ENCODE measurements around the gene CTLA4. TPM values are rescaled to one million over a fixed set of nuclear protein-coding genes. Genes with fewer than 3 reads are reported as not detected.

The CTLA4 gene
- total and polyA plus RNA-seq, 2 experiments from 2014 or later: not detected

DNA sequence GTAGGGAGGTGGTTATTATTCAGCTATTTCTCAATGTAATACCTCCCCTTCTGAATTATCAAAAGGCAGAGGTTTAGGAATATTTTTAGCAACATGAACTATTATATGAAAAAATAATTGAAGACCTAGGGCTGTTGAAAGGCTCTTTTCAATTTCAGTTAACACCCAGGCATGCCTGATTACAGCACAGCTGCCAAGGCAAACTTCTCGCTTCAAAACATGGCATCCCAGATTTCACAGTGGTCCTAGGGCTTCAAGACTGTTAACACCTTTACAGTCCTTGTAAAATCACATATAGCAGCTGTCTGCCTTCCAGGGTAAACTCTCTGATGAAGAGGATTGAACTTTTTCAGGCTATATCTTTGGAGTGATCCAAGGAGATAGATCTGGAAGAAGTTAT is 23.2 kb downstream of the CTLA4 start:
- Histone ChIP-seq H3K27me3 (ENCODE audit: insufficient read depth) (no peaks in the 10 kb centered on the region), H3K79me2 (replicated peaks; ENCODE audit: insufficient read depth) (no peaks in the 10 kb centered on the region), H3K9me2 (ENCODE audit: insufficient read depth) (peaks cover 20% of the 10 kb centered on the region), H4K20me1 (replicated peaks; ENCODE audit: insufficient read depth) (no peaks in the 10 kb centered on the region), H3K4me2 (no peak overlapping the region), H3K4me1 (ENCODE audit: insufficient read depth) (no peaks in the 10 kb centered on the region), H3K36me3 (ENCODE audit: insufficient read depth) (no peaks in the 10 kb centered on the region), H3F3A (replicated peaks; ENCODE audit: low read depth) (no peaks in the 10 kb centered on the region), H3K4me3 (no peak overlapping the region), H3K27ac (ENCODE audit: low read depth) (no peak overlapping the region), H2AFZ (no peak overlapping the region)
- no peak for TF ChIP-seq ZNF114 (CRISPR knock-in tag; IDR thresholded peaks at IDR 0.05)
- TF ChIP-seq CREB1 (CRISPR knock-in tag; IDR thresholded peaks at IDR 0.05; ENCODE audit: low read depth): no peak
- TF ChIP-seq, protein P1, sequence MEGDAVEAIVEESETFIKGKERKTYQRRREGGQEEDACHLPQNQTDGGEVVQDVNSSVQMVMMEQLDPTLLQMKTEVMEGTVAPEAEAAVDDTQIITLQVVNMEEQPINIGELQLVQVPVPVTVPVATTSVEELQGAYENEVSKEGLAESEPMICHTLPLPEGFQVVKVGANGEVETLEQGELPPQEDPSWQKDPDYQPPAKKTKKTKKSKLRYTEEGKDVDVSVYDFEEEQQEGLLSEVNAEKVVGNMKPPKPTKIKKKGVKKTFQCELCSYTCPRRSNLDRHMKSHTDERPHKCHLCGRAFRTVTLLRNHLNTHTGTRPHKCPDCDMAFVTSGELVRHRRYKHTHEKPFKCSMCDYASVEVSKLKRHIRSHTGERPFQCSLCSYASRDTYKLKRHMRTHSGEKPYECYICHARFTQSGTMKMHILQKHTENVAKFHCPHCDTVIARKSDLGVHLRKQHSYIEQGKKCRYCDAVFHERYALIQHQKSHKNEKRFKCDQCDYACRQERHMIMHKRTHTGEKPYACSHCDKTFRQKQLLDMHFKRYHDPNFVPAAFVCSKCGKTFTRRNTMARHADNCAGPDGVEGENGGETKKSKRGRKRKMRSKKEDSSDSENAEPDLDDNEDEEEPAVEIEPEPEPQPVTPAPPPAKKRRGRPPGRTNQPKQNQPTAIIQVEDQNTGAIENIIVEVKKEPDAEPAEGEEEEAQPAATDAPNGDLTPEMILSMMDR (conservative IDR thresholded peaks at IDR 0.05; ENCODE audit: low read depth in 2 of 2): no peak
- TF ChIP-seq EZH2phosphoT487 (IDR thresholded peaks at IDR 0.05; ENCODE audit: unreplicated experiment): no peak
- no peak for TF ChIP-seq POLR2AphosphoS5 (IDR thresholded peaks at IDR 0.05; ENCODE audit: low read depth)
- TF ChIP-seq JUNB (IDR thresholded peaks at IDR 0.05; ENCODE audit: unreplicated experiment): no peak
- no peak for TF ChIP-seq ETS1 (IDR thresholded peaks at IDR 0.05)
- TF ChIP-seq REST (IDR thresholded peaks at IDR 0.05; ENCODE audit: unreplicated experiment): no peak
- TF ChIP-seq, protein P2, sequence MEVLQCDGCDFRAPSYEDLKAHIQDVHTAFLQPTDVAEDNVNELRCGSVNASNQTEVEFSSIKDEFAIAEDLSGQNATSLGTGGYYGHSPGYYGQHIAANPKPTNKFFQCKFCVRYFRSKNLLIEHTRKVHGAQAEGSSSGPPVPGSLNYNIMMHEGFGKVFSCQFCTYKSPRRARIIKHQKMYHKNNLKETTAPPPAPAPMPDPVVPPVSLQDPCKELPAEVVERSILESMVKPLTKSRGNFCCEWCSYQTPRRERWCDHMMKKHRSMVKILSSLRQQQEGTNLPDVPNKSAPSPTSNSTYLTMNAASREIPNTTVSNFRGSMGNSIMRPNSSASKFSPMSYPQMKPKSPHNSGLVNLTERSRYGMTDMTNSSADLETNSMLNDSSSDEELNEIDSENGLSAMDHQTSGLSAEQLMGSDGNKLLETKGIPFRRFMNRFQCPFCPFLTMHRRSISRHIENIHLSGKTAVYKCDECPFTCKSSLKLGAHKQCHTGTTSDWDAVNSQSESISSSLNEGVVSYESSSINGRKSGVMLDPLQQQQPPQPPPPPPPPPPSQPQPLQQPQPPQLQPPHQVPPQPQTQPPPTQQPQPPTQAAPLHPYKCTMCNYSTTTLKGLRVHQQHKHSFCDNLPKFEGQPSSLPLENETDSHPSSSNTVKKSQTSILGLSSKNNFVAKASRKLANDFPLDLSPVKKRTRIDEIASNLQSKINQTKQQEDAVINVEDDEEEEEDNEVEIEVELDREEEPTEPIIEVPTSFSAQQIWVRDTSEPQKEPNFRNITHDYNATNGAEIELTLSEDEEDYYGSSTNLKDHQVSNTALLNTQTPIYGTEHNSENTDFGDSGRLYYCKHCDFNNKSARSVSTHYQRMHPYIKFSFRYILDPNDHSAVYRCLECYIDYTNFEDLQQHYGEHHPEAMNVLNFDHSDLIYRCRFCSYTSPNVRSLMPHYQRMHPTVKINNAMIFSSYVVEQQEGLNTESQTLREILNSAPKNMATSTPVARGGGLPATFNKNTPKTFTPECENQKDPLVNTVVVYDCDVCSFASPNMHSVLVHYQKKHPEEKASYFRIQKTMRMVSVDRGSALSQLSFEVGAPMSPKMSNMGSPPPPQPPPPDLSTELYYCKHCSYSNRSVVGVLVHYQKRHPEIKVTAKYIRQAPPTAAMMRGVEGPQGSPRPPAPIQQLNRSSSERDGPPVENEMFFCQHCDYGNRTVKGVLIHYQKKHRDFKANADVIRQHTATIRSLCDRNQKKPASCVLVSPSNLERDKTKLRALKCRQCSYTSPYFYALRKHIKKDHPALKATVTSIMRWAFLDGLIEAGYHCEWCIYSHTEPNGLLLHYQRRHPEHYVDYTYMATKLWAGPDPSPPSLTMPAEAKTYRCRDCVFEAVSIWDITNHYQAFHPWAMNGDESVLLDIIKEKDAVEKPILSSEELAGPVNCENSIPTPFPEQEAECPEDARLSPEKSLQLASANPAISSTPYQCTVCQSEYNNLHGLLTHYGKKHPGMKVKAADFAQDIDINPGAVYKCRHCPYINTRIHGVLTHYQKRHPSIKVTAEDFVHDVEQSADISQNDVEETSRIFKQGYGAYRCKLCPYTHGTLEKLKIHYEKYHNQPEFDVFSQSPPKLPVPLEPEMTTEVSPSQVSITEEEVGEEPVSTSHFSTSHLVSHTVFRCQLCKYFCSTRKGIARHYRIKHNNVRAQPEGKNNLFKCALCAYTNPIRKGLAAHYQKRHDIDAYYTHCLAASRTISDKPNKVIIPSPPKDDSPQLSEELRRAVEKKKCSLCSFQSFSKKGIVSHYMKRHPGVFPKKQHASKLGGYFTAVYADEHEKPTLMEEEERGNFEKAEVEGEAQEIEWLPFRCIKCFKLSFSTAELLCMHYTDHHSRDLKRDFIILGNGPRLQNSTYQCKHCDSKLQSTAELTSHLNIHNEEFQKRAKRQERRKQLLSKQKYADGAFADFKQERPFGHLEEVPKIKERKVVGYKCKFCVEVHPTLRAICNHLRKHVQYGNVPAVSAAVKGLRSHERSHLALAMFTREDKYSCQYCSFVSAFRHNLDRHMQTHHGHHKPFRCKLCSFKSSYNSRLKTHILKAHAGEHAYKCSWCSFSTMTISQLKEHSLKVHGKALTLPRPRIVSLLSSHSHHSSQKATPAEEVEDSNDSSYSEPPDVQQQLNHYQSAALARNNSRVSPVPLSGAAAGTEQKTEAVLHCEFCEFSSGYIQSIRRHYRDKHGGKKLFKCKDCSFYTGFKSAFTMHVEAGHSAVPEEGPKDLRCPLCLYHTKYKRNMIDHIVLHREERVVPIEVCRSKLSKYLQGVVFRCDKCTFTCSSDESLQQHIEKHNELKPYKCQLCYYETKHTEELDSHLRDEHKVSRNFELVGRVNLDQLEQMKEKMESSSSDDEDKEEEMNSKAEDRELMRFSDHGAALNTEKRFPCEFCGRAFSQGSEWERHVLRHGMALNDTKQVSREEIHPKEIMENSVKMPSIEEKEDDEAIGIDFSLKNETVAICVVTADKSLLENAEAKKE (CRISPR knock-in tag; IDR thresholded peaks at IDR 0.05): no peak
- TF ChIP-seq EZH2 (IDR thresholded peaks at IDR 0.05; ENCODE audit: low read depth, unreplicated experiment): no peak
- TF ChIP-seq NANOG (IDR thresholded peaks at IDR 0.05; ENCODE audit: borderline replicate concordance): no peak
- no peak for TF ChIP-seq ZNF331 (CRISPR knock-in tag; IDR thresholded peaks at IDR 0.05; ENCODE audit: low read depth)
- no peak for TF ChIP-seq STAT1 (IDR thresholded peaks at IDR 0.05; ENCODE audit: unreplicated experiment)
- no peak overlapping the region for H3K4me3 Mint-ChIP-seq
- H3K27ac Mint-ChIP-seq: no peak overlapping the region
- no peaks in the 10 kb centered on the region for H3K9me3 Mint-ChIP-seq
- peaks cover 5% of the 10 kb centered on the region; the same call in 2 of the 3 replicates for H3K4me1 Mint-ChIP-seq
- H3K27me3 Mint-ChIP-seq (ENCODE audit: insufficient read depth, low read depth, poor library complexity): peaks cover 3% of the 10 kb centered on the region
- no peak for ATAC-seq
- DNase-seq (ENCODE audit: low spot score): no peak
- H3K36me3 Mint-ChIP-seq (ENCODE audit: low read depth): no peaks in the 10 kb centered on the region
